Stimulated activated CD8-positive, alpha-beta memory T cell treated with anti-CD3 and anti-CD28 coated beads, Interleukin-15, amount 100 ng/mL, for 4 hours (primary cell): ENCODE data around the gene LMNB1.

Source experiments
- DNase-seq, 2 donors: peaks; one replicate each; pipeline ENCODE4 v3.0.0-alpha.2; 2020; ENCODE audit warnings: low read depth in 2 of 2

The LMNB1 gene

DNA sequence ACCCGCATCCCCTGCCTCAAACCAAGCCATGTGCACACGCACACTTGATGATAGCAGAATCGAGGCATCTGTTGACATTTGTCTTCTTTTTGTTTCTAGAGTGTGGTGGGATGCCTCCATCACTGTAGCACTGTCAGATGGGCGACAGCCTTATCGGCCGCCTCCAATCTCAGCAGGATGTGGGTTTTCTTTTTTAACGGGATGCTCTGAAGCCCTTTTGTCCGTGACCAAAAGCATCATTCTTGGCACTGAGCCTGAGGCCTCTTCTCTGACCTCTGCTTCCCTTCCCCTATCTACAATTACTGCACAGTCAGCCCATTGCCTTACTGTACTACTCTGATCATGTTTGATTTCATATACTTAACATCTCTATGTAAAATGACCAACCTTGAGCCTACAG is 78.3 kb downstream of the LMNB1 start:
- DNase-seq, result no peak

DNA sequence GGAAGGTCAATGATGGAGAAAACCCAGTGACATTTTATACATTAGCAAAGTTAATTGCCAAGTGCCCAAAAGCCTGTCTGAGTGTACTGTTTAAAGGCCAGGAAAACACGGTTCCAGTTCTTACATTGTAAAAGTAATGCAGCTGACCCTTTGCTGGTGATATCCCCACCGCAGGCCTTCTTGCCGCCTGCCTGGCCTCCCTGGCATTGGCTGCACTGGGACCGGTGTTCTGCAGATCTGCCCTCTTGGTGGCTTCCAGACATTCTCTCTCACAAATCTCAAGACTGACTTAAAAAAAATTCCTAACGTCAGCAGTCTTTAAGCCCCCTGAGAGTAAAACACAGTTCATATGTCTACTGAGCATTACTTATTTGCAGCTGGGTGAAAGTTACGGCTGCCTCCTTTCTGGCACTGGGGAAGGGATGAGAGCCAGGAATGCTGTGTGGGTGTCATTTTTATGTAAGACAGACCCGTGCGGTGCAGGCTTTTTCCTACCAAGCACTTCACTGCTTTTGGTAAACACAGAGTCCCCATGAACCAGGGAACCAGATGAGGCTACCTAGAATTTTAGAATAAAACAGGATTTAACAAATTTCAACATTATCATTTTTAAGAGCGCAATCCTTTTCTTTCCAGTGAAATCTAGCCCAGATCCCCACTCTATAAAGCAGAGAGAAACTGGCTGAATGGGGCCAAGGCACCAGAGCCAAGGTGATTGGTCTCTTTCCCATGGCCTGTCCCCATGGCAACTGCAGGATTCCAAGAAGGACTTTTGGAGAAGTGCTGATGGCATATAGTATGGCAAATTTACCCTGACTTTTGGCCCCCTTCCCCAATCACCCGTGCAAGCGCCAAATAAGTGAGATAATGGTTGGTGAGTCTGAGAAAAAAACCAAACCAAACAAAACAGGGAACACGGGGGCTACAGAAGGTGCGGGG is 80.8 kb downstream of the LMNB1 start:
- no peak for DNase-seq

DNA sequence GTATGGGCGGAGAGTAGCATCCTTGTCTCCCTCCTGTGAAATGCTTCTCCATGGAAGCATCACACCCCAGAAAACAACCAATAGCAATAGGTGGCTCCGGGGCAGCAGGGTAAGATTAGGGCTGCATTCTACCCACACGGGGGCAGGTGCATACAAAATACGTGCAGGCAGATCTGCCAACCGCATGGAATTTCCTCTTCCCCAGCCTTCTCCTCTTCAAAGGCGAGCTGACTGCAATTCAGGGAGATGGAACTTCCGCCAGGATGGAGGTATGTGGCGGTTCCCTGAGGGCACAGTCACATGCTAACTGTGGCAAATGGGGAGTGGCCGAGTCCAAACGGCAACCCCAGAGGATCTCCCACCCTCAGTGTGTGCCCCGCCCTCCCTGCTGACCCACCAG is 81.5 kb downstream of the LMNB1 start:
- no peak for DNase-seq

- no peak for DNase-seq
Measured at GRCh38 chr5:126863402-126863801, 86.5 kb downstream of the LMNB1 start.

- no peak for DNase-seq
Measured at GRCh38 chr5:126864042-126864688, 87.2 kb downstream of the LMNB1 start.

DNA sequence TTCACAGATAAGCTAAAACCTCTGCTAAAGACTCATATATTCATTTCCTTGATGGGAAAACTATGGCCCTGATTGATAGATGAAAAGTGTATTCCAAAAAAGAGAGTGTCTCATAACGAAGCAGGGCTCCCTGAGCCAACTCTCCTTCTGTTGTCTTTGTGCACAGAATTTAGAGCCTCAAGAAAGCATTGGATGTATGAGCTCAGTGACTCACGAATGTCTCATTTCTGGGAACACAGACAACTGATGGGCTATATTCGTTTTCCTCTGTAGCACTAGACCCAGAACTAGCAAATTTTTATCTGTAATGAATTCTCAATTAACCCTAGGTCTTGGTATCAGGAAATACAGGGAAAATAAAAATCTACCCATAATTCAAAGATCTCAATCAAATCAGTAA is 88.4 kb downstream of the LMNB1 start:
- DNase-seq, result no peak

DNA sequence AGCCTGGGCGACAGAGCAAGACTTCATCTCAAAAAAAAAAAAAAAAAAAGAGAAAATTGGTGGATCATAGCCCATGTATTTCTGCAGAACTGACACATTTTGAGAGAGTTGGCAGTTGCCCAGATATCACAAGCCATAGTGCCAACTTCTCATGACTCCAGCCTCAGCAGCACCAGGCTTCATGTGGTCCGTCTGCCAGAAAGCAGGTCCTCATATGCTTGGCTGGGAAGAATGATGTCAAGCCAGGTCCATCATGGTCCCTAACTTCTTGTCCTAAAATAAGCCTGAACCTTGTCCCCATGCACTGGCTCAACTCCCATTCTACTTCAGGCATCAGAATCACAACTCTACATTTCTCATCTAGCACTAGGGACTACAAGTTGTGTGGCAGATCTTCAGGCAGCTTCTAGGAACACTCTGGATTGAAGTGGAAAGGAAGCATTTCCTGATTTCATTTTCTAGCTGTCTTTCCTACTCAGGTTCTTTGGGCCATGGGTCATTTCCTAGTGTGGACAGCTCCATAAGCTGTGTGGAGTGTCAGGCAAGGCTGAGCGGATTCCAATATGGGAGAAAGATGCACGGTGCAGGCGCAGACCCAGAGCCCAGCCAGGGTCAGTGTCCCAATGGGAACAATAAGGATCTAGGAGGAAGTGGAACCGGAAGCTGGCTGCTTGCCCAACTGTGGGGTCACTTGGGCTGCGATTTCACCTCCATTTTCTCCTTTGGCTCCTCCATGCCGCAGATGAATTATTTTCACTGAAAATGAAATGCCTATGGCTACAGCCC is 90.1 kb downstream of the LMNB1 start:
- DNase-seq, result no peak

DNA sequence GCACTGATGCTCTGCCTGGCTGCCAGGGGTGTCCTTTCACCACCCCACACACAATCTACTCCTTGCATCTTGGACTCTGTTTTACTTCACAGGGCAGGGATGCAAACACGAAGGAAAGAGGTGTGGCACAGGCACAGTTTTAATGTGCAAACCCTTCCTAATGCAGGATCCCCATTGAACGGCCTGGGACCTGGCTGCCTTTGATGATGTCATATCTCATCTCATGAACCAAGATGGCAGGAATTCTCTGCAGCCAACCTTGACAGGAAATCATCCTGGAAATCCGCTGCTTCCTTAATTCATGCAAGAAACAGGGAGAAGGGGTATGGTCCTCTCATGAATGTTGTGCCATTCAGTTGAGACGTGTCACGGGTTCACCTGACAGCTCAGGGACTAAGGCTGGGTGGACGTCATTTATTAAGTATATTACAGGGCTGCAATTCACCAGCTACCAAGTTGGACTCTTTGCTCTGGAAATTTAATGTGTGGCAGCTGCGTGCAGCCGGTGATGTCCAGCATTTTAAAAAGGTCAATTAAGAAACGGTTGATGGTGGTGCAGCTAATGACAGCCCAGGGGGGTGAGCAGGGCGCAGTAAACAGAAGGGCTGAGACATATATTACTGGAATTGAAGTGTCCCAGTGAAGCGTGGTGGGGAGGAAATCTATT is 91.5 kb downstream of the LMNB1 start:
- no peak for DNase-seq

GRCh38 chr5:126869005-126869451 is 92.1 kb downstream of the LMNB1 start:
- DNase-seq, result no peak

- DNase-seq, result no peak
Measured at GRCh38 chr5:126871441-126871840, 94.5 kb downstream of the LMNB1 start.

- no peak for DNase-seq
Measured at GRCh38 chr5:126872561-126873354, 95.8 kb downstream of the LMNB1 start.

DNA sequence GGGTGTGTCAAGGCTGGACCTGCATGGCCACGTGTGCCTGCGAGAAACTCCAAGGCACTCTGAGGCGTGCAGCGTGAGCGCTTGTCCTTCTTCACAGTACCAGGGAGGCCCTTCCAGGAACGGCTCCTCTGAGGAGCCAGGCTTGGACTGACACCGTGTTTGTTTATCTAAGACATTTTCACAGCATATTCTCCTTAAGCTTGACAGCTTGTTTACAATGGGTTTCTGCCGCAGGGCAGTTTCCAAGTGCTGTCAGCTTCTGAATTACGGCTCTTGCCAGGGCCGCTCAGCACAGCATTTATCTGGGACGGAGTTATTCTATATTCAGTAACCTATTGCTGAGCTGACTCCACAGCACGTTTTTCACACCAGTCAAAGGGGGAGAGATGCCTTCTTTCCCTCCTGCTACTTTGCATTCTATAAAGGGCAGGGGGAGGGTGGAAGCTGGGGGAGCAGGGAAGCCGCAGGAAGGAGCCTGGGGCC is 98.4 kb downstream of the LMNB1 start:
- no peak for DNase-seq

DNA sequence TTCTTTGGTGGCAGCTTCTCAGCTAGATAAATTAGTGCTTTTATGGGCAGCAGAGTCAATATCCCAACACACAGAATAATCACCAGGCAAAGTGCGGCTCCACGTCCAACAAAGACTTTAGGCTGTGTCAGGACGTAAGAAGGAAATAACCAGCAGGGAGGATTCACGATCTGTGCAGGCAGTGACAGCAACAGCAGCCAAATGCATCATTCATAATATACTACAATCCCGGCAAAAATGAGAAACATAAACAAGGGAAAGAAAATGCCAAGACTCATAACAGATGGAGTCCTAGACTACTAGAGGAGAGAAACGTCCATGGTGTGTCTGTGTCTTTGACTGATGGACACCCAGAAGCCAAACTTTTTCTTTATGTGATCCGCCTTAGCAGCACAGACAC is 100.7 kb downstream of the LMNB1 start:
- no peak for DNase-seq

- DNase-seq, result no peak
Measured at GRCh38 chr5:126878085-126878484, 101.1 kb downstream of the LMNB1 start.

DNA sequence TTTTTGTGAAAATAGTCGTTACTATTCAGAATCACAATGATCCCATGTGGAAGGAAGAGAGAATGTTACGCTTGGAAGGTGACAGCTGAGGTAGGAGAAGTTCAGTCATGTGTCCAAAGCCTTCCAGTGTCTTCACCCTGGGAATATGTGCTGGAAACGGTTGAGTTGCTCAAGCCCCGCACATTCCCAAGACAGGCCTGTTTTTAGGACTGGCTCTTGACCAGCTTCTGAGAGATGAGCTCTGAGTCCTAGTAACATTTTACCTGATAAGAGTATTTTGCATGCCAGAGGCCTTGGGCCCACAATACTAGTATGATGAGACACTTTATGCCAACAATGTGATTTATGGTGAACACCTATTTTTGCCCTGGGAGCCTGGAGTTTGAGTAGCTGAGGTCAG is 101.7 kb downstream of the LMNB1 start:
- DNase-seq, result no peak

- DNase-seq, result no peak
Measured at GRCh38 chr5:126881821-126882600, 105.1 kb downstream of the LMNB1 start.

DNA sequence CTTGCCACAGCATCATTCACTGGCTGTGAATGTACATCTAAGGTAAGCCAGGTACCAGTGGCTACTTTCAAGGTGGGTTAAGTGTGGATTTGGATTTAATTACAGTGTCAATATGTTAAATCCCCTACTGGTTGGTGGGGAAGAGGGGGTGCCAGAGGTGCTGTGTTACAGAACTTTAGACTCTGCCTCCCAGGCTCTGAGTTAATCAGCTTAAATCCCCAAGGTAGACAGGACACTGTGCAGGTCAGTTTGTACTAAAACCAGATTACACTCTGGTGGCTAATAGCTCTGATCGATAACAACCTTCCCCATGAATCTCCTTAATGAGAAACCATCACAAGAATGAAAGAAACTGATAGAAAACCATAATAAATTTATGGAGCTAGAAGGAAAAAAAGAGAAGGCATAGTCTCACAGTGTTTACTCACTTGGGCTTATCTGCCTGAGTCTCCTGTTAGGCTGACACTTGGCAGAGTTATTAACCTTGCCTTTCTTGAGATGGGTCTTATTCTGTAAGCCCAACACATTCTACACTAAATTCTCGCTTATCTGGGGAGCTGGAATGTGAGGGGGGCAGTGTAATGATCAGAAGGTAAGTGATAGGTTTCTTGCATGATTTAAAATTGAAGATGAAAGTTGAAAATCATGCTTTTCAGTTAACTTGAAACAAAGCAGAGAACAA is 106.8 kb downstream of the LMNB1 start:
- no peak for DNase-seq

DNA sequence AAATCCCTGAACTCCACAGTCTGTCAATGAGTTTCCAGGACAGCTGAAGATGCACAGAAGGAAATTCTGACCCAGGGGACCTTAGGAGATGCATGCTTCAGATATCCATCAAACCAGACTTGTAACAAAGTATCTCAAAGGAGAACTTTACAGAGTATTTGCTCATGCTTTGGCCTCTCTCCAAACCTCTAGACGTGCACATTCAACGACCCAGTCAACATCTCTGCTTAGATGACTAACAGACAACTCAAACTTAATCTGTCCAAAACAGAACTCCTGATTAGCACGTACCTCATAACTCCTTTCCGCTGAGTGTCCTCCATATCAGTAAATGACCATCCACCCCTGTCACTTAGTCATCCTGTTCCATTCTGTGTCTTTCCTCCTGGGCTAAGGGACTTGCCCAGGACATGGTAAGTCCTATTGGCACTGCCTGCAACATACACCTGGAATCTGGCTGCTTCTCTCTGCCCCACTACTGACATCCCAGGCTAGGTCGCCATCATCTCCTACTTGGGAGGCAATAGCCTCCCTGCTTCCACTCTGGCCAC is 107.4 kb downstream of the LMNB1 start:
- DNase-seq, result no peak
